ENCODE results near the gene FAM174B.
A peak's percentile ranks its signal among the peaks of the same experiment; 100 is the strongest.

The FAM174B gene

GRCh38 chr15:92655178-92655995 is at the start of gene FAM174B:
Gene FAM174B (minus strand): TSS chr15:92655775.
- Mint-ChIP-seq H3K9me3 (no peaks in the 10 kb centered on the region), H3K4me3 (peak within 1 kb of the TSS; percentile 81), H3K4me1 (peaks cover 18% of the 10 kb centered on the region), H3K27ac (no peak within 1 kb of the TSS), H3K27me3 (peaks cover 30% of the 10 kb centered on the region), H3K36me3 (peaks cover 1% of the 10 kb centered on the region)

GRCh38 chr15:92696096-92696495 is 40.5 kb upstream of the FAM174B start:
- no peak overlapping the region for H3K4me3 Mint-ChIP-seq
- H3K9me3 Mint-ChIP-seq: no peaks in the 10 kb centered on the region
- no peak overlapping the region for H3K27ac Mint-ChIP-seq
- peaks cover 8% of the 10 kb centered on the region for H3K27me3 Mint-ChIP-seq
- H3K4me1 Mint-ChIP-seq: no peaks in the 10 kb centered on the region
- H3K36me3 Mint-ChIP-seq: no peaks in the 10 kb centered on the region

- H3K36me3 Mint-ChIP-seq: peaks cover 4% of the 10 kb centered on the region
- no peak overlapping the region for H3K27ac Mint-ChIP-seq
- H3K9me3 Mint-ChIP-seq: no peaks in the 10 kb centered on the region
- peaks cover 7% of the 10 kb centered on the region for H3K27me3 Mint-ChIP-seq
- no peaks in the 10 kb centered on the region for H3K4me1 Mint-ChIP-seq
- no peak overlapping the region for H3K4me3 Mint-ChIP-seq
These were observed 38.2 kb upstream of the FAM174B start for GRCh38 chr15:92693691-92694331.

DNA sequence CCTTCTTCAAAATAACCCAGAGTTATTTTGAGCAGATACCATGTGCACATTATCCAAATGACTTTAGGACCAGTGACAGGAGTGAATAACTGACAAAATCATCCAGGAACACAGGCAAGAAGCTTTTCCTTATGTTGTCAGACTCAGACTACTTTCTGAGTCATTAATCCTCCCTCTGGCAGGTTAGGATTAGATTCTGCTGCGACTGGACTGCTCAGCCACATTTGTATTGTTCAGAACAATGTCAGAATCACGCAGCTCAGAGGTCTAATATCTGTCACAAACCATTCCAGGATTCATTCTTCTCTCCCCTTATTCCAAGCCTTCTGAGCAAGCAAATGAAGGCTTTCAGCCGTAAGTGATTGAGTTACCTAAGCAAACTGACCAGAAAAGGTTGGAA is 34.8 kb upstream of the FAM174B start:
- no peak overlapping the region for H3K4me3 Mint-ChIP-seq
- H3K36me3 Mint-ChIP-seq: peaks cover 4% of the 10 kb centered on the region
- H3K27me3 Mint-ChIP-seq: peaks cover 3% of the 10 kb centered on the region
- no peaks in the 10 kb centered on the region for H3K4me1 Mint-ChIP-seq
- no peak overlapping the region for H3K27ac Mint-ChIP-seq
- H3K9me3 Mint-ChIP-seq: peaks cover 8% of the 10 kb centered on the region

DNA sequence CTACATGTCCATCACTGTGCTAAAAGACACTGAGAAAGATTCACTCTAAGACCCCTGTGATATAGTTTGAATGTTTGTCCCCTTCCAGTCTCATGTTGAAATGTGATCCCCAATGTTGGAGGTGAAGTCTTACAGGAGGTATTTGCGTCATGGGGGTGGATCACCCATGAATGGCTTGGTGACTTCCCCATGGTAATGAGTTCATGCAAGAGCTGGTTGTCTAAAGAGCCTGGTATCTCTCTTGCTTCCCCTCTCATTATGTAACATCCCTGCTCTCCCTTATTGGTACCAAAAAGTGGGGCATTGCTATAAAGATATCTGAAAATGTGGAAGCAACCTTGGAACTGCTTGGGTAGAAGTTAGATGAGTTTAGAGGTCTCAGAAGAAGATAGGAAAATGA is 32.2 kb upstream of the FAM174B start:
- Mint-ChIP-seq H3K4me3 (no peak overlapping the region), H3K27me3 (peaks cover 1% of the 10 kb centered on the region), H3K9me3 (peaks cover 8% of the 10 kb centered on the region), H3K4me1 (no peaks in the 10 kb centered on the region), H3K27ac (no peak overlapping the region), H3K36me3 (peaks cover 4% of the 10 kb centered on the region)

- H3K27ac Mint-ChIP-seq: no peak overlapping the region
- no peak overlapping the region for H3K4me3 Mint-ChIP-seq
- H3K27me3 Mint-ChIP-seq: peaks cover 1% of the 10 kb centered on the region
- H3K9me3 Mint-ChIP-seq: peaks cover 8% of the 10 kb centered on the region
- no peaks in the 10 kb centered on the region for H3K4me1 Mint-ChIP-seq
- peaks cover 4% of the 10 kb centered on the region for H3K36me3 Mint-ChIP-seq
These were observed 31.6 kb upstream of the FAM174B start for GRCh38 chr15:92687195-92687602.

- no peak overlapping the region for H3K4me3 Mint-ChIP-seq
- peaks cover 4% of the 10 kb centered on the region for H3K27me3 Mint-ChIP-seq
- peaks cover 8% of the 10 kb centered on the region for H3K9me3 Mint-ChIP-seq
- no peaks in the 10 kb centered on the region for H3K36me3 Mint-ChIP-seq
- H3K27ac Mint-ChIP-seq: no peak overlapping the region
- H3K4me1 Mint-ChIP-seq: no peaks in the 10 kb centered on the region
These were observed 27.9 kb upstream of the FAM174B start for GRCh38 chr15:92683511-92683834.

GRCh38 chr15:92682741-92683510 is 27.4 kb upstream of the FAM174B start:
- Mint-ChIP-seq H3K9me3 (peaks cover 3% of the 10 kb centered on the region), H3K27me3 (peaks cover 4% of the 10 kb centered on the region), H3K4me3 (no peak overlapping the region), H3K36me3 (no peaks in the 10 kb centered on the region), H3K4me1 (no peaks in the 10 kb centered on the region), H3K27ac (no peak overlapping the region)

GRCh38 chr15:92681141-92681631 is 25.6 kb upstream of the FAM174B start:
- Mint-ChIP-seq H3K36me3 (no peaks in the 10 kb centered on the region), H3K27ac (no peak overlapping the region), H3K4me3 (no peak overlapping the region), H3K9me3 (no peaks in the 10 kb centered on the region), H3K4me1 (no peaks in the 10 kb centered on the region), H3K27me3 (peaks cover 6% of the 10 kb centered on the region)

GRCh38 chr15:92677999-92678398 is 22.4 kb upstream of the FAM174B start:
- H3K9me3 Mint-ChIP-seq: no peaks in the 10 kb centered on the region
- H3K27me3 Mint-ChIP-seq: peaks cover 6% of the 10 kb centered on the region
- H3K4me3 Mint-ChIP-seq: no peak overlapping the region
- H3K36me3 Mint-ChIP-seq: no peaks in the 10 kb centered on the region
- H3K27ac Mint-ChIP-seq: no peak overlapping the region
- H3K4me1 Mint-ChIP-seq: no peaks in the 10 kb centered on the region

- H3K4me1 Mint-ChIP-seq: no peaks in the 10 kb centered on the region
- H3K4me3 Mint-ChIP-seq: no peak overlapping the region
- peaks cover 6% of the 10 kb centered on the region for H3K27me3 Mint-ChIP-seq
- no peak overlapping the region for H3K27ac Mint-ChIP-seq
- no peaks in the 10 kb centered on the region for H3K9me3 Mint-ChIP-seq
- H3K36me3 Mint-ChIP-seq: no peaks in the 10 kb centered on the region
These were observed 21.0 kb upstream of the FAM174B start for GRCh38 chr15:92676561-92676960.

DNA sequence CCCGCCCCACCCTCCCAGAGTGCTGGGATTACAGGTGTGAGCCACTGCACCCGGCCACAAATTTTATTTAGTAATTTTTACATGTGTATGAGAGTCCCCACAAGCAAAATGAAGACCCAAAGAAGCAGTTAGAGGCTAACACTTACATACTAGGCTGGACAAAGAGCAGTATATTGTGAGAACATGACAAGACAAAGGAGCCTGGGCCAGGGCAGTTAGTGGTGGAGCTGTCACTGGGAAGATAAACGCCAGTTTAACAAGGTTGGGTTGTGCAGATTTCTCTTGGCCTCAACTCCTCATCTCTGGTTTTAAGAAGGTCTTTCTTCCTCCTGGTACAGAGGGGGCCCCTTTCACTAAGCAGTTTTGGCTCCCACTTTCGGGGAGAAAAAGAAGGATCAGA is 19.9 kb upstream of the FAM174B start:
- H3K27ac Mint-ChIP-seq: no peak overlapping the region
- H3K4me1 Mint-ChIP-seq: no peaks in the 10 kb centered on the region
- no peak overlapping the region for H3K4me3 Mint-ChIP-seq
- no peaks in the 10 kb centered on the region for H3K9me3 Mint-ChIP-seq
- peaks cover 6% of the 10 kb centered on the region for H3K27me3 Mint-ChIP-seq
- no peaks in the 10 kb centered on the region for H3K36me3 Mint-ChIP-seq

GRCh38 chr15:92674347-92674746 is 18.8 kb upstream of the FAM174B start:
- Mint-ChIP-seq H3K36me3 (no peaks in the 10 kb centered on the region), H3K27ac (no peak overlapping the region)

GRCh38 chr15:92672102-92672501 is 16.5 kb upstream of the FAM174B start:
- no peaks in the 10 kb centered on the region for H3K4me1 Mint-ChIP-seq
- no peak overlapping the region for H3K4me3 Mint-ChIP-seq
- no peak overlapping the region for H3K27ac Mint-ChIP-seq
- no peaks in the 10 kb centered on the region for H3K36me3 Mint-ChIP-seq
- no peaks in the 10 kb centered on the region for H3K9me3 Mint-ChIP-seq
- H3K27me3 Mint-ChIP-seq: peaks cover 2% of the 10 kb centered on the region

More at GRCh38 chr15:92674347-92674746, 18.8 kb upstream of the FAM174B start:
- Mint-ChIP-seq H3K9me3 (no peaks in the 10 kb centered on the region), H3K4me3 (no peak overlapping the region), H3K27me3 (peaks cover 6% of the 10 kb centered on the region), H3K4me1 (no peaks in the 10 kb centered on the region)

GRCh38 chr15:92671406-92671805 is 15.8 kb upstream of the FAM174B start:
- H3K36me3 Mint-ChIP-seq: no peaks in the 10 kb centered on the region
- H3K4me3 Mint-ChIP-seq: no peak overlapping the region

GRCh38 chr15:92670621-92671020 is 15.0 kb upstream of the FAM174B start:
- H3K9me3 Mint-ChIP-seq: no peaks in the 10 kb centered on the region
- H3K36me3 Mint-ChIP-seq: no peaks in the 10 kb centered on the region
- H3K27me3 Mint-ChIP-seq: peaks cover 2% of the 10 kb centered on the region
- no peak overlapping the region for H3K4me3 Mint-ChIP-seq
- no peak overlapping the region for H3K27ac Mint-ChIP-seq
- no peaks in the 10 kb centered on the region for H3K4me1 Mint-ChIP-seq

More at GRCh38 chr15:92671406-92671805, 15.8 kb upstream of the FAM174B start:
- Mint-ChIP-seq H3K27me3 (peaks cover 2% of the 10 kb centered on the region), H3K27ac (no peak overlapping the region), H3K4me1 (no peaks in the 10 kb centered on the region), H3K9me3 (no peaks in the 10 kb centered on the region)
